Neural progenitor cell (in vitro differentiated cells): ENCODE measurements around the gene SPOCK1. TPM values are rescaled to one million over a fixed set of nuclear protein-coding genes. Genes with fewer than 3 reads are reported as not detected.

ENCODE experiments used
- DNase-seq: peaks from one replicate; pipeline ENCODE4 v3.0.0-alpha.2; 2016; ENCODE audit warnings: low spot score
- H2AFZ ChIP-seq: fragments of 200-600 bp; sonication (generic); replicated peaks from 2 replicates; pipeline ENCODE4 v1.6.1; 2016; ENCODE audit warnings: antibody characterized with exemption
- H3F3A ChIP-seq: fragments of 200-600 bp; sonication (generic); 2 replicates; pipeline ENCODE4 v1.6.1; 2016; ENCODE audit warnings: antibody characterized with exemption, low read depth
- H3K27ac ChIP-seq: fragments of 200-600 bp; sonication (generic); 2 replicates; pipeline ENCODE4 v1.5.1; 2016; ENCODE audit warnings: mild to moderate bottlenecking
- H3K27me3 ChIP-seq: fragments of 200-600 bp; sonication (generic); 2 replicates; pipeline ENCODE4 v1.6.1; 2016; ENCODE audit warnings: mild to moderate bottlenecking, moderate library complexity
- H3K36me3 ChIP-seq: fragments of 200-600 bp; sonication (generic); 2 replicates; pipeline ENCODE4 v1.5.1; 2016
- H3K4me1 ChIP-seq: fragments of 200-600 bp; sonication (generic); 2 replicates; pipeline ENCODE4 v1.6.1; 2016; ENCODE audit warnings: mixed run types
- H3K4me2 ChIP-seq: fragments of 200-600 bp; sonication (generic); 2 replicates; pipeline ENCODE4 v1.6.1; 2016
- H3K4me3 ChIP-seq: fragments of 200-600 bp; sonication (generic); 2 replicates; pipeline ENCODE4 v1.5.1; 2016
- H3K79me2 ChIP-seq: fragments of 200-600 bp; sonication (generic); 2 replicates; pipeline ENCODE4 v1.6.1; 2016; ENCODE audit warnings: low read depth
- H3K9ac ChIP-seq: fragments of 200-600 bp; sonication (generic); 2 replicates; pipeline ENCODE4 v1.6.1; 2016
- H3K9me3 ChIP-seq: fragments of 200-600 bp; sonication (generic); 2 replicates; pipeline ENCODE4 v1.5.1; 2016; ENCODE audit warnings: low read depth
- H4K20me1 ChIP-seq: fragments of 200-600 bp; sonication (generic); 2 replicates; pipeline ENCODE4 v1.6.1; 2016; ENCODE audit warnings: low read depth
- H3K27ac Mint-ChIP-seq: 3 replicates; pipeline ENCODE4 v1.8.0; 2021; ENCODE audit warnings: mixed read lengths
- H3K27me3 Mint-ChIP-seq: 2 replicates; pipeline ENCODE4 v1.8.0; 2022; ENCODE audit warnings: low read depth, mild to moderate bottlenecking, inconsistent platforms, moderate library complexity, mixed read lengths; ENCODE audit not compliant: insufficient read depth
- H3K36me3 Mint-ChIP-seq: 3 replicates; pipeline ENCODE4 v1.8.0; 2021; ENCODE audit warnings: mixed read lengths
- H3K4me1 Mint-ChIP-seq: 3 replicates; pipeline ENCODE4 v1.8.0; 2021; ENCODE audit warnings: mixed read lengths
- H3K4me3 Mint-ChIP-seq: 3 replicates; pipeline ENCODE4 v1.8.0; 2021; ENCODE audit warnings: mild to moderate bottlenecking, moderate library complexity, mixed read lengths
- H3K9me3 Mint-ChIP-seq: 3 replicates; pipeline ENCODE4 v1.8.0; 2020; ENCODE audit warnings: mixed read lengths
- CTCF ChIP-seq: fragments of 200-600 bp; sonication (generic); IDR thresholded peaks from 2 replicates; pipeline ENCODE4 v1.5.1; 2017; ENCODE audit warnings: antibody characterized with exemption, mild to moderate bottlenecking
- EZH2 ChIP-seq: fragments of 200-600 bp; sonication (generic); IDR thresholded peaks from 2 replicates; pipeline ENCODE4 v1.6.1; 2017; ENCODE audit warnings: antibody characterized with exemption, mild to moderate bottlenecking, moderate library complexity
- EZH2phosphoT487 ChIP-seq: fragments of 200-600 bp; sonication (generic); IDR thresholded peaks from 2 replicates; pipeline ENCODE4 v1.6.1; 2017; ENCODE audit warnings: antibody characterized with exemption
- total RNA-seq: library from RNA; depleted of rRNA; stranded (reverse); fragments of >200 nt; gene quantifications from 2 replicates; pipeline ENCODE4 v1.2.3, GENCODE V29; 2015; ENCODE audit warnings: low replicate concordance

Gene SPOCK1
- total RNA-seq, 1 donor from 2014 or later: 6.9 TPM

GRCh38 chr5:137279521-137280231, 219.4 kb downstream of the SPOCK1 start:
- no peak overlapping the region for H2AFZ ChIP-seq
- no peaks in the 10 kb centered on the region for H3K4me1 ChIP-seq
- H4K20me1 ChIP-seq: no peaks in the 10 kb centered on the region
- peaks cover 28% of the 10 kb centered on the region for H3K4me1 Mint-ChIP-seq
- no peak overlapping the region for H3K9ac ChIP-seq
- H3K9me3 Mint-ChIP-seq: no peaks in the 10 kb centered on the region
- H3K27me3 ChIP-seq: no peaks in the 10 kb centered on the region
- H3K27ac Mint-ChIP-seq: peak overlapping the region; percentile 48
- TF ChIP-seq EZH2phosphoT487 (no peak), CTCF (no peak), EZH2 (no peak)
- H3K9me3 ChIP-seq: no peaks in the 10 kb centered on the region
- H3K27ac ChIP-seq: no peak overlapping the region
- H3K36me3 ChIP-seq: no peaks in the 10 kb centered on the region
- H3K4me3 ChIP-seq: no peak overlapping the region
- H3K4me3 Mint-ChIP-seq: no peak overlapping the region
- H3K27me3 Mint-ChIP-seq: peaks cover 6% of the 10 kb centered on the region
- H3K4me2 ChIP-seq: no peak overlapping the region
- H3F3A ChIP-seq: no peaks in the 10 kb centered on the region
- H3K79me2 ChIP-seq: no peaks in the 10 kb centered on the region
- no peak for DNase-seq
- no peaks in the 10 kb centered on the region for H3K36me3 Mint-ChIP-seq

- no peak overlapping the region for H2AFZ ChIP-seq
- Mint-ChIP-seq H3K27ac (peak overlapping the region; percentile 19), H3K9me3 (no peaks in the 10 kb centered on the region), H3K4me3 (no peak overlapping the region), H3K4me1 (peaks cover 28% of the 10 kb centered on the region), H3K27me3 (peaks cover 6% of the 10 kb centered on the region), H3K36me3 (no peaks in the 10 kb centered on the region)
- no peak for TF ChIP-seq CTCF
- TF ChIP-seq EZH2: no peak
- no peak for TF ChIP-seq EZH2phosphoT487
- no peak overlapping the region for H3K4me3 ChIP-seq
- no peak overlapping the region for H3K4me2 ChIP-seq
- no peak for DNase-seq
- no peaks in the 10 kb centered on the region for H3K27me3 ChIP-seq
- H3F3A ChIP-seq: no peaks in the 10 kb centered on the region
- no peaks in the 10 kb centered on the region for H3K9me3 ChIP-seq
- no peaks in the 10 kb centered on the region for H3K79me2 ChIP-seq
- no peaks in the 10 kb centered on the region for H3K4me1 ChIP-seq
- H4K20me1 ChIP-seq: no peaks in the 10 kb centered on the region
- no peaks in the 10 kb centered on the region for H3K36me3 ChIP-seq
- H3K27ac ChIP-seq: no peak overlapping the region
- H3K9ac ChIP-seq: no peak overlapping the region
Observed at GRCh38 chr5:137278476-137278875, 220.7 kb downstream of the SPOCK1 start.

- Histone ChIP-seq H2AFZ (no peak overlapping the region), H3K4me2 (no peak overlapping the region), H3K27ac (no peak overlapping the region), H3F3A (no peaks in the 10 kb centered on the region), H3K4me1 (no peaks in the 10 kb centered on the region), H3K27me3 (no peaks in the 10 kb centered on the region), H3K9ac (no peak overlapping the region), H4K20me1 (no peaks in the 10 kb centered on the region), H3K9me3 (no peaks in the 10 kb centered on the region), H3K36me3 (no peaks in the 10 kb centered on the region), H3K79me2 (no peaks in the 10 kb centered on the region), H3K4me3 (no peak overlapping the region)
- H3K4me3 Mint-ChIP-seq: no peak overlapping the region
- no peaks in the 10 kb centered on the region for H3K36me3 Mint-ChIP-seq
- H3K27me3 Mint-ChIP-seq: peaks cover 6% of the 10 kb centered on the region
- no peak for TF ChIP-seq EZH2phosphoT487
- no peak for TF ChIP-seq CTCF
- no peak for TF ChIP-seq EZH2
- H3K4me1 Mint-ChIP-seq: peaks cover 21% of the 10 kb centered on the region
- DNase-seq: no peak
- H3K9me3 Mint-ChIP-seq: no peaks in the 10 kb centered on the region
- H3K27ac Mint-ChIP-seq: no peak overlapping the region
Observed at GRCh38 chr5:137275083-137275482, 224.0 kb downstream of the SPOCK1 start.
